Liver (tissue), 9 donors: Measurements from ENCODE around the gene DHRS3. TPM values are rescaled to one million over a fixed set of nuclear protein-coding genes. Genes with fewer than 3 reads are reported as not detected.

Experiments
- DNase-seq: peaks from one replicate; pipeline ENCODE4 v3.0.0-alpha.2; 2017; ENCODE audit warnings: low spot score
- H3K27ac ChIP-seq, 2 donors: one replicate each; pipeline ENCODE4 v1.7.0; 2013; ENCODE audit warnings: inconsistent platforms in 2 of 2, low read length in 2 of 2, control low read depth in 1 of 2, low read depth in 1 of 2, mild to moderate bottlenecking in 1 of 2
- H3K27me3 ChIP-seq, 4 donors: one replicate each; pipeline versions ENCODE4 v1.6.1 to v1.7.0; 2013; ENCODE audit warnings: low read length in 3 of 4, inconsistent platforms in 1 of 4, mild to moderate bottlenecking in 1 of 4, moderate library complexity in 1 of 4; ENCODE audit not compliant: control insufficient read depth in 4 of 4, insufficient read depth in 4 of 4
- H3K36me3 ChIP-seq, 4 donors: one replicate each; pipeline versions ENCODE4 v1.6.1 to v1.7.0; 2013; ENCODE audit warnings: low read length in 3 of 4, mild to moderate bottlenecking in 3 of 4, low read depth in 1 of 4, moderate library complexity in 1 of 4; ENCODE audit not compliant: control insufficient read depth in 4 of 4, insufficient read depth in 3 of 4
- H3K4me1 ChIP-seq, 4 donors: one replicate each; pipeline versions ENCODE4 v1.6.1 to v1.7.0; 2013; ENCODE audit warnings: low read length in 3 of 4, mild to moderate bottlenecking in 3 of 4, moderate library complexity in 1 of 4; ENCODE audit not compliant: control insufficient read depth in 4 of 4, insufficient read depth in 4 of 4
- H3K4me3 ChIP-seq, 3 donors: one replicate each; pipeline versions ENCODE4 v1.6.1 to v1.7.0; 2013; ENCODE audit warnings: low read length in 3 of 3, control low read depth in 1 of 3, low read depth in 1 of 3, mild to moderate bottlenecking in 1 of 3
- H3K9ac ChIP-seq, 2 donors: one replicate each; pipeline ENCODE4 v1.7.0; 2013; ENCODE audit warnings: low read length in 2 of 2, mild to moderate bottlenecking in 2 of 2, moderate library complexity in 2 of 2, control low read depth in 1 of 2, low read depth in 1 of 2
- H3K9me3 ChIP-seq, 4 donors: one replicate each; pipeline versions ENCODE4 v1.6.1 to v1.7.0; 2013; ENCODE audit warnings: low read length in 3 of 4; ENCODE audit not compliant: control insufficient read depth in 4 of 4
- ATF3 ChIP-seq: IDR thresholded peaks from 2 replicates; pipeline ENCODE4 v1.6.1; 2016; ENCODE audit warnings: antibody characterized with exemption
- CTCF ChIP-seq: fragments of 150-350 bp; IDR thresholded peaks from 2 replicates; pipeline ENCODE4 v1.5.1; 2017; ENCODE audit warnings: improper control_type of control experiment, low read depth, low read length; ENCODE audit not compliant: missing input control
- EGR1 ChIP-seq, 2 donors: IDR thresholded peaks; 2 replicates each; pipeline ENCODE4 v1.6.1; 2016 to 2018; ENCODE audit warnings: antibody characterized with exemption in 2 of 2, low read depth in 2 of 2
- FOXA1 ChIP-seq: IDR thresholded peaks from 2 replicates; pipeline ENCODE4 v1.6.1; 2016; ENCODE audit warnings: antibody characterized with exemption
- FOXA2 ChIP-seq: IDR thresholded peaks from 2 replicates; pipeline ENCODE4 v1.6.1; 2016; ENCODE audit warnings: antibody characterized with exemption
- GABPA ChIP-seq, 2 donors: IDR thresholded peaks in 1 of 2; conservative IDR thresholded peaks in 1 of 2; 2 replicates each; pipeline ENCODE4 v1.6.1; 2016; ENCODE audit warnings: antibody characterized with exemption in 2 of 2, mild to moderate bottlenecking in 1 of 2, moderate library complexity in 1 of 2
- HNF4A ChIP-seq, 2 donors: conservative IDR thresholded peaks; 2 replicates each; pipeline ENCODE4 v1.6.1; 2016; ENCODE audit warnings: antibody characterized with exemption in 2 of 2, mild to moderate bottlenecking in 2 of 2
- HNF4G ChIP-seq: IDR thresholded peaks from 2 replicates; pipeline ENCODE4 v1.6.1; 2016; ENCODE audit warnings: antibody characterized with exemption
- JUND ChIP-seq, 2 donors: IDR thresholded peaks; 2 replicates each; pipeline ENCODE4 v1.6.1; 2016; ENCODE audit warnings: antibody characterized with exemption in 2 of 2
- MAX ChIP-seq: IDR thresholded peaks from 2 replicates; pipeline ENCODE4 v1.6.1; 2016; ENCODE audit warnings: antibody characterized with exemption
- NR2F2 ChIP-seq: IDR thresholded peaks from 2 replicates; pipeline ENCODE4 v1.6.1; 2016; ENCODE audit warnings: antibody characterized with exemption
- RAD21 ChIP-seq, 2 donors: IDR thresholded peaks; 2 replicates each; pipeline ENCODE4 v1.6.1; 2016; ENCODE audit warnings: antibody characterized with exemption in 2 of 2, mild to moderate bottlenecking in 2 of 2
- RXRA ChIP-seq, 2 donors: IDR thresholded peaks; 2 replicates each; pipeline ENCODE4 v1.6.1; 2017 to 2018; ENCODE audit warnings: antibody characterized with exemption in 2 of 2, mild to moderate bottlenecking in 1 of 2
- SP1 ChIP-seq: IDR thresholded peaks from 2 replicates; pipeline ENCODE4 v1.6.1; 2018; ENCODE audit warnings: antibody characterized with exemption, mild to moderate bottlenecking
- TAF1 ChIP-seq: conservative IDR thresholded peaks from 2 replicates; pipeline ENCODE4 v1.6.1; 2016; ENCODE audit warnings: antibody characterized with exemption, mild to moderate bottlenecking
- YY1 ChIP-seq: IDR thresholded peaks from 2 replicates; pipeline ENCODE4 v1.6.1; 2016; ENCODE audit warnings: antibody characterized with exemption, mild to moderate bottlenecking
- WGBS: extraction: QIAGEN DNeasy Blood & Tissue Kit; methylation state at CpG from one replicate; pipeline ENCODE4 v1.1.7; 2013; 5-methylcytosine and 5-hydroxymethylcytosine counted together
- polyA plus RNA-seq, 2 donors: library from polyadenylated mRNA; stranded (reverse) in 1 of 2; unstranded in 1 of 2; fragments of 200-250 nt in 1 of 2; fragments of >200 nt in 1 of 2; fragmentation: Nextera tagmentation in 1 of 2; extraction: Ambion mirVana in 1 of 2; gene quantifications; one replicate each; pipeline versions ENCODE4 v1.2.1 to v1.2.3, GENCODE V29; 2013 to 2015
- total RNA-seq, 2 donors: library from RNA; depleted of rRNA; stranded (reverse); fragments of >200 nt; gene quantifications; one replicate each; pipeline ENCODE4 v1.2.3, GENCODE V29; 2014
- donor health status: healthy.
- donor health status: healthy.
- donor health status: healthy.
- donor health status: healthy.
- donor health status: healthy.

Gene DHRS3
- total and polyA plus RNA-seq, 4 donors: 62.6 to 185 (median 158) TPM

DNA sequence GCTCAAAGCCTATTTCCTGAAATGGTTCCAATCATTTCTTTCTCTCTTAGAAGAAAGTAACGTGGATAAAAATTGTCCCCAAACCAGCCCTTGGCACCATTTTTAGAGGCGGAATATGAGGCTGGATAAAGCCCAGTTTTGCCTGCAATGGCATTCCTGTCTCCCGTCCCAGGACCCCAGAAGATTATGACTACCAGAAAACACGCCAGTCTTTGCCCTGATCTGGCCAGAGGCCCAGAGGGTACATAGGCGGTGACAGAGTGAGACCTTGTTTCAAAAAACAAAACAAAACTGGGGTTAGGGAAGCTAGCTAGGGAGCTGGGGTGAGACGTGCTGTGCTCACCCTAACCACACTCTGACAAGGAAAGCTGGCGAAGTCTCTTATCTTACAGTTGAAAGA is 25.8 kb upstream of the DHRS3 start, which contains the start of gene AADACL4:
AADACL4 (plus strand) TSS at position 301 of the 400 bp plus-strand sequence. CDS start 462 bp downstream, outside the sequence.
- Histone ChIP-seq H3K9ac (no peak within 1 kb of the TSS), H3K27ac (no peak within 1 kb of the TSS), H3K9me3 (peaks cover 5 to 13% (median 9%) of the 10 kb centered on the region in 4 donors), H3K36me3 (peaks cover 0 to 1% (median 0%) of the 10 kb centered on the region in 4 donors), H3K27me3 (peaks cover 0 to 3% (median 0%) of the 10 kb centered on the region in 4 donors), H3K4me1 (no peaks in the 10 kb centered on the region), H3K4me3 (no peak within 1 kb of the TSS)
- DNase-seq: no peak
- TF ChIP-seq JUND (IDR thresholded peaks at IDR 0.05) (no peak), ATF3 (no peak), MAX (no peak), HNF4A (conservative IDR thresholded peaks at IDR 0.05) (no peak), CTCF (no peak), NR2F2 (no peak)
- 91% methylated on average over 7 of the region's 7 CpGs for WGBS

- 92% methylated on average over 2 of the region's 2 CpGs for WGBS
- no peak overlapping the region for H3K9ac ChIP-seq
- TF ChIP-seq EGR1 (IDR thresholded peaks at IDR 0.05; ENCODE audit: low read depth in 2 of 2): no peak
- no peak for TF ChIP-seq ATF3
- TF ChIP-seq GABPA (IDR thresholded peaks at IDR 0.05 in 1 of 2, conservative IDR thresholded peaks at IDR 0.05 in 1 of 2): no peak
- TF ChIP-seq FOXA2: no peak
- TF ChIP-seq RAD21 (IDR thresholded peaks at IDR 0.05): no peak
- no peak for TF ChIP-seq RXRA (IDR thresholded peaks at IDR 0.05)
- no peak for TF ChIP-seq JUND (IDR thresholded peaks at IDR 0.05)
- no peak for TF ChIP-seq FOXA1
- TF ChIP-seq YY1: no peak
- no peak for TF ChIP-seq MAX
- no peak for TF ChIP-seq HNF4G
- TF ChIP-seq TAF1: no peak
- no peak for TF ChIP-seq NR2F2
- no peak for TF ChIP-seq CTCF
- no peak for TF ChIP-seq HNF4A (conservative IDR thresholded peaks at IDR 0.05)
- no peak for TF ChIP-seq SP1
- peaks cover 0 to 1% (median 0%) of the 10 kb centered on the region in 4 donors for H3K36me3 ChIP-seq
- DNase-seq: no peak
- no peaks in the 10 kb centered on the region for H3K4me1 ChIP-seq
- no peak overlapping the region for H3K4me3 ChIP-seq
- peaks cover 5 to 15% (median 10%) of the 10 kb centered on the region in 4 donors for H3K9me3 ChIP-seq
- H3K27me3 ChIP-seq: peaks cover 0 to 3% (median 0%) of the 10 kb centered on the region in 4 donors
- no peak overlapping the region for H3K27ac ChIP-seq
These were observed 25.1 kb upstream of the DHRS3 start for GRCh38 chr1:12643079-12643478.
